Activated CD4-positive, alpha-beta T cell treated with anti-CD3 and anti-CD28 coated beads, Interleukin-2, amount 50 U/mL, for 24 hours (primary cell): Measurements from ENCODE around the gene UCHL3.
"Not testable (repeated sequence)": the region's sequence is repeated elsewhere in the genome, so short reads cannot be mapped to it uniquely, and the experiment has no call there.

Experiments
- DNase-seq, 2 donors: peaks; one replicate each; pipeline ENCODE4 v3.0.0-alpha.2; 2020; ENCODE audit warnings: low read depth in 1 of 2, low spot score in 1 of 2

Gene UCHL3

DNA sequence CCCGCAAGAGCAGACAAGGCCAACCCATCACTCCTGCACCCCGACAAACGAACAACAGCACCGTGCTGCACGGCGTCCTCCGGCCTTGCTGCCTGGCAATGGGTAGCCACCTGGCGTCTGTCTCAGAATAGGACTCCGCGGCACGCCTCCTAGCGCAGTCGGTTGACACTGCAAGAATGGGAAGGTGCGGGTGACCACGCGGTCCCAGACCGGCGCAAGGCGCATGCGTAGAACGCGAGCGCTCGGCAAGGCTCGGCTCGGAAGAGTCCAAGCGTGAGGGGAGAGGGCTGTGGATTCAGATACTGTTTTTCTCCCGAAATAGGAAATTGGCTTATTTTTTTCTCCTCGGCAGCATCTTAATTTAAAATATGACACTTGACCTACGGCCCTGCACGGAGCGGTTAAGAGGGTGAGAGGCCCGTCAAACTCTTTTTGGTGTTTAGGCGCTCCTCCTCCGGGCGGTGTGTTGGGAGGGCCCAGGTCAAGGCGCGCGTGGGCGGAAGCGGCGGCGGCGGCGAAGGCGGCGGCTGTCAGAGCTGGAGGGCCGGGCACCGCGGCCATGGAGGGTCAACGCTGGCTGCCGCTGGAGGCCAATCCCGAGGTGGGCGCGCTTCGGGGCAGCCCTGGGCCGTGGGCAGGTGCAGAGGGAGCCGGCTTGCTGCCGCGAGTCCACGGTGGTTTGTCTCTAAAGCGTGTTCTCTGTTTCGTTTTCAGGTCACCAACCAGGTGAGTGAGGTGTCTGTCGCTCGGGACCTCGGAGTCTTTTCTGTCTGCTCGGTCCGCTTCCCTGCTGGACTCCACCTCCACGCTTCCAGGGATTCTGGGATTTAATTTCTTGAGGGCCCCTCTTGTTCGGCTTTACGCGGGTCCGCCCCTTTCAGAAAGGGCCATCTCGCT, at the start of gene UCHL3:
Gene UCHL3, plus strand, starts transcription at position 530 of the 897 bp plus-strand sequence. Its CDS starts 30 bp downstream, at position 560.
- DNase-seq: peak; percentile 92 to 96

DNA sequence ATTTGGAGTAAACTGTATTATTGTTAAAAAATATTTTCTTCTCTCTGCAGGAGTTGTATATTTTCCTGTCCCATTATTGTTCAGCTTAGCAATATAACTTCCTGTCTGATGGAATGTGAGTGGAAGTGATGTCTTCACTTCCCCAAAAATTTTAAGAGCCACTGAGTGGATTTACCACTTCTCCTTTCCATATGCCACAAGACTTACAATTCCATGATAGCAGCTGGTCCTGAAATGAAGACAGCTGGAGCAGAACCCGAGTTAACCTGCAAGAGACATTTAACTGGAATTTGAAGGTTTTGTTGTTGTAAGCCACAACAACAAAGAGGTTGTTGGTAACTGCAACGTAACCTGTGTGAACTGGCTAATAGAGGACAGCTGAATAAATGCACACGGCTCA, 44.3 kb upstream of the UCHL3 start:
- no peak for DNase-seq

DNA sequence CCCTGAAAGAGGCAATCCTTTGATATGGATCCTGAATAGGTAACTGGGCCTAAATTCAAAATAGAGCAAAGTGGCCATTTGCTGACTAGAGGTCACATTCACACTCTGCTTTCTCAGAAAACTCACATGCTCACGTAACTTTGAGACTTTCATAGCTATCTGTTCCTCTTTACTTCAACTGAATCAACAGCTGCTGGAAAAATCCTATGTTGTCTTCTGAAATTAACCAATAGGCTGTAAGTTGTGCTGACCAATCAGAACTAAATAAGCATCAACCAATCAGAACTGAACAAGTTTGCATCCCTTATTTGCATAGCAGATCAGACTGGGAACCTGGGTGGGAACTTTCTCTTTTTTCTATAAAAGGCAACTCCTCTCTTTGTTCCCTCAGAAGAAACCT, 43.6 kb upstream of the UCHL3 start:
- DNase-seq: no peak

DNA sequence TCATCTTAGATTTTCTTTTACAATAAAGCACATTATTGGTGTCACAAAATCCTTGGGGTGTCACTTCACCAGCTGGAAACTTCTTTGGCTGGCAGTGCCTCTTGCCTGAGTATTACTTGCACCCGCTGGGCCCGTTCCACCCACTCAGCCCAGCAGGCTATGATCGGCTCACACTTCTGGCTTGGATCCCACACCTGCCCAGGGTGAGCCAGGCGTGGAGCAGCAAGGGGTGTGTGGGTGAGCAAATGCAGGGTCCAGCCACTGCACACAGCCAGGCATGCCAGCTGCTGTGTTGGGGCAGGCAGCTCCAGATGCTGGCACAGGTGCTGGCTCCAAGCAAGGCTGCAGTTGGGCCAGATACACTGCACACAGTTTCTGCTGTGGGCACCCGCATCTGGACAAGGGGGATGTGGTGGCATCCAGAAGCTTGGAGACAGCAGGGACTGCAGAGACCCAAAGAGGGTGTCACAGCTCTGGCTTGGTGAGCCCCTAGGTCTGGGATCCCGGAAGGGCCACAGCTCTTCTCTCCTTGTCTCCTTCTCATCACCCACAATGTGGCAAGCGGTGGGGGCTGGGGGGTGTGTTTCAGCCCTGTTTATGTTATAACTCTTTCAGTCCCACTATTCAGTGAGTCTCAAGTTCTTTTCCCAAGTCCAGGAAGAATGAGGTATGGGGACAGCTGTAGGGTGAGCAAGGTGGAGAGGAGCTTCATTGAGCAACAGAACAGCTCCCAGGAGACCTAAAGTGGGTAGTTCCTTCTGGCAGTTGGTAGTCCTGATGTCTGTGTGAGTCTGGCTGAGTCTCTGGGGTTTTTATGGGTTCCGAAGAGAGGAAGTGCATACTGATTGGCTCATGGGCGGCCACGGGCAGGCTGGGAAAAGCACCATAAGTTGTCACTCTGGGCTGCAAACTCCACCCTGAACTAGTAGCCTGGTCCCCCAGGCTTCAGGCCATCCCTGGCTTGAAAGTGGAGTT, 42.3 kb upstream of the UCHL3 start:
- DNase-seq: no peak

DNA sequence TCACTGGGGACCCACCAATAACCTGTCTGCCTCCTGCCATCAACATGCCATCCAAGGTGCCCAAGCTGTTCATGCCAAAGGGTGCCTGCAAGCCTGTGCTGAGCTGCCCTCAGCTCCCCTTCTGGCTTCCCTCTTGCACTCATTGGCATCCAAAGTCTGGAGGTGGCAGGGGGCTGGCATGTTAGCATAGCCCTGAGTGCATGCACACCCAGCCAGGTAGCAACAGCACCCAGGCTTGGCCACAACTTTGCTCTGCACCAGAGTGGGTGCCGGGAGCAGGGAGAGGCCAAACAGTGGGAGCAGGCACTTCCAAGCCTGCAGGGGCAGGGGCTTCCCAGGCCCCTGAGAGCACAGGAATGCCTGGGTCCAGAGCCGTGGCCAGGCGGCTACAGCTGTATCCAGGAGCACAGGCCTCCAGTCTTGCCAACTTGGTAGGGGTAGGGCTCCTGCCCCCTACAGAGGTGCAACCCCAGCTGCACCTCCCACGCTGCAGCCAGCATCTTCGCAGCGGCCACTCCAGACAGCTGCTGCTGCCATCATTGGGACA, 41.5 kb upstream of the UCHL3 start:
- DNase-seq: no peak

DNA sequence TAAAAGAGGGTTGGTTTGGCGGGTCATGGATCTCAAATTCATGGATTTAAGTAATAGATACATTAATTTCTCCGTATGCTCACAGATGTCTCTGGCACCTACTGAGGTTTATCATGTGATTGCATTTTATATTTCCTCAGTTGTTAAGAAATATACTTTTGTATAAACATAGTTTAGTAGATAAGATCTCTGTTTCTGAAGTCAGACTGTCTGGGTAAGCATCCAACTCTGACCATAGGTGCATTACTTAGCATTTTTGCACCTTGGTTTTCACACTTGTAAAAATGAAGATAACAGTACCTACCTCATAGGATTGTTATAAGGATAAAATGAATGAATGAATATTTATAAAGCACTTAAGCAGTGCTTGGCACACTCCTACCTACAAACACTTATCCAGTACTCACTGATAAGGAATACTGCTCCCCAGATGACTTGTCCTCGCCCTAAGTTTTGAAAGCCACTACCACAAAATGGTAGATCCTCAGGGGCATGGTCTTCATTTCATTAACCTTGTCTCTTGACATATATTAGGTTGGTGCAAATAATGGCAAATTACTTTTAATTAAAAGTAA, 38.5 kb upstream of the UCHL3 start:
- DNase-seq: no peak

DNA sequence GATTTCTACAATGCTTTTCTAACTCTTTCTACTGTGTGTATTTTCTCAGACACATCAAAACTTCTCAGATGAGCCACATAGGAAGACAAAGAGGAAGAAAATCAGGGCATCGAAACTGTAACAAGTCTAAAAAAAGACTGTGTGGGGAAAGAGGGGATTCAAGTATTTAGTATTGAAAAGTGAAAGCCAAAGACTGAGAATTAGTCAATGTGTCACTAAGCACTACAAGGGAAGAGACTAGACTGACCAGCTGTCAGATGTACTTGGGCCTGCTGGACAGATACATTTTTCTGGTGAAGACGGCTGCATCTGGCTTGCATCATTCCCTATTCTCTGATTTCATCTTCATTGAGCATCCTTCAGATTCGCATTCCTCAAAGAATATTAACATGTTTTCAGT, 37.3 kb upstream of the UCHL3 start:
- no peak for DNase-seq

DNA sequence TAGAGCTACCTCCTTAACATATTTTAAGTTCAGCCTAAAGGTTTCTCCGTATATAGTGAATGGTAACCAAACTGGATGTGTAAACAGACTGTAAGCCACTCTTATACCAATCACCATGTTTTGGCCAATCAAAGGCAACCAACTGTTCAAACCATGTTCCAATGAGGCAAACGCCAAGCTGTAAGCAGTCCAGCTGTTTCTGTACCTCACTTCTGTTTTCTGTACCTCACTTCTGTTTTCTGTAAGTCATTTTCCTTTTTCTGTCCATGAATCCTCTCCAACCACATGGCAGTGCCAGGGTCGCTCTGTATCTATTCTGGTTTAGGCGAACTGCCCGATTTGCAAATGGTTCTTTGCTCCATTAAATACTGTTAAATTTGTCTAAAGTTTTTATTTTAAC, 36.3 kb upstream of the UCHL3 start:
- DNase-seq: no peak

DNA sequence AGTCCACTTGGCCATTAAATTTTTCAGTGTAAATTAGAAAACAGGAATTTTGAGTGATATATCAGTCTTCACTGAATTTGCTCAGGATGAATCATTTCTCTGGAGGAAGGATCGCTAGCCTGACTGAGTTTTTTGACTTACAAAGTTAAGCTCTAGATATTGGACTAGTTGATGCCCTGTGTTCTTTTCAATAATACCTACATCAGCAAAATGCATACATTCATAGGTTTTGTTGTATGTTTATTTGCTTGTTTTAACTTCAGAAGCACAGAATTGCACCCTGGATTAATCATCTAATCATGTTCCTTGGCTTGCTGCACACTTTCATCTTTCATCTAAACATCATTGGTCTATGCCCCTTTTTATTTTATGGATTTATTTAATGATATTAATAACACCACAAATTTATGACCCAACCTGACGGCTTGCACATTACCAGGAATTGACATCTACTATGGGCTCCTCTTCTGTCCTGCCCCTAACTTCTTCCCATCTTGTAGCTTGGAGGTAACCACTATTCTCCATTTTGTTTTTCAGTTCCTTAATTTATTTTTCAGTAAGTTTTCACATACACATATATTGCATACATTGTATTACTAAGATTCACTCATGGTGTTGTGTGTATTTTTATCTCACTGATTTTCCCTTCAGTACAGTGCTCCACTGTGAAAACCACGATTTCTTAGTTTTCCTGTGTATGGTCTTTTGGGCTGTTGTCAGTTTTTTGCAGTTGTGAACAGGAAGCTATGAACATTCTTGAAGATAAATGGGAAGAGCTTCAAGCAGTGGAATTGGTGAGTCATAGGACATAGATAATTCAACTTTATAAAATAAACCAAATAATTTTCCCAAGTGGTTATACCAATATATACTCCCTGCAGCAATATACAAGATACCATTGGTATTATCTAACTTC, 35.3 kb upstream of the UCHL3 start:
- no peak for DNase-seq

DNA sequence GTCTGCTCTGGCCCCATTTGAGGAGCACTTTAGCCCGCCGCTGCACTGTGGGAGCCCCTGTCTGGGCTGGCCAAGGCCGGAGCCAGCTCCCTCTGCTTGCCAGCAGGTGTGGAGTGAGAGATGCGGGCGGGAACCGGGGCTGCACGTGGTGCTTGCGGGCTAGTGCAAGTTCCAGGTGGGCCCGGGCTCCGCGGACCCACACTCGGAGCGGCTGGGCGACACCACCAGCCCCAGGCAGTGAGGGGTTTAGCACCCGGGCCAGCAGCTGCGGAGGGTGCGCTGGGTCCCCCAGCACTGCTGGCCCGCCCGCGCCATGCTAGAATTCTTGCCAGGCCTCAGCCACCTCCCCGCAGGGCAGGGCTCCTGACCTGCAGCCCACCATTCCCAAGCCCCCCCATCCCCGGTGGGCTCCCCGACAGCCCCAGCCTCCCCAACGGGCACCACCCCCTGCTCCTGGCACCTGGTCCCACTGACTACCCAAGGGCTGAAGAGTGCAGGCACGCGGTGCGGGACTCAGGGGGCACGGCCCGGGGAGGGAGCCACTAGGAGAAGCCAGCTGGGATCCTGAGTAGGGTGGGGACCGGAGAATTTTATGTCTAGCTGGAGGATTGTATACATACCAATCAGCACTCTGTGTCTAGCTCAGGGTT, 31.0 kb upstream of the UCHL3 start:
- DNase-seq: no peak

DNA sequence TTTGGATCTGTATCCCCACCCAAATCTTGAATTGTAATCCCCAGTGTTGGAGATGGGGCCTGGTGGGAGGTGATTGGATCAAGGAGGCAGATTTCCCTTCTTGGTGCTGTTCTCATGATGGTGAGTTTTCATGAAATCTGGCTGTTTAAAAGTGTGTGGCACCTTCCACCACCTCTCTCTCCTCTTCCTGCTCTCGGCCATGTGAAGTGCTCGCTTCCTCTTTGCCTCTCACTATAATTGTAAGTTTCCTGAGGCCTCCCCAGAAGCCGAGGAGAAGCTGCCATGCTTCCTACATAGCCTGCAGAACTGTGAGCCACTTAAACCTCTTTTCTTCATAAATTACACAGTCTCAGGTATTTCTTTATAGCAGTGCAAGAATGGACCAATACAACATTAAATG, 27.6 kb upstream of the UCHL3 start:
- DNase-seq: no peak

DNA sequence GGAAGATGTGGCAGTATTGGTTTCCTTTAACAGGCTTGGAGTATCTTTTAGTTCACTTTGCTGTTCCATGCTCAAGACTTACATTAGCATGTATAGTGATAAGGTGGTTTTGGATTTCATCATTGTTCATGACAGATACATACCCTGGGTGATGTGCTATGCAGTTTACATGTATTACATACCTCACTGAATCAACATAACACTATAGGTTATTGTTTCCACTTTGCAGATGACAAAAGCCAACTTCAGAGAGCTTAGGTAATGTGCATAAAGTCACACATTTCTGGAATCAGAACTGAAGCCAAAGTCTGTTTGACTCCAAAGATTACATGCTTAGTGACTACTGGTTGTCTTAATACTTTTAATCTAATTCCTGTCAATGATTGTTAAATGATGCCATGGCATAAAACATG, 19.0 kb upstream of the UCHL3 start:
- DNase-seq: no peak

DNA sequence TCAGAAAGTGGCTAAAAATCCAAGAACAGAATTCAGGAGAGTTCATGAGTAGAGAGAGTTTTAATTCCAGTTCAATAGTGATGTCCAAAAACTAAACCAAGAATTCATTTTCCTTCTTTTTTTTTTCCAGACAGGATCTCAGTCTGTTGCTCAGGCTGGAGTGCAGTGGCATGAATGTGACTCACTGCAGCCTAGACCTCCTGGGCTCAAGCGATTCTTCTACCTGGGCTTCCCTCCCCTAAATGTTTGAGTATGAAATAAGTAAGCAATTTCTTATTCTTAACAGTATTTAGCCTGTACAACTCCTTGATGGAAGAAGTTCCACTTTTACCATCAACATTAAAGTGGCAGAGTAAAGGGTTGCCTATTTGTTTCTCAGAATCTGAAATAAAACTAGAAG, 15.7 kb upstream of the UCHL3 start:
- no peak for DNase-seq

DNA sequence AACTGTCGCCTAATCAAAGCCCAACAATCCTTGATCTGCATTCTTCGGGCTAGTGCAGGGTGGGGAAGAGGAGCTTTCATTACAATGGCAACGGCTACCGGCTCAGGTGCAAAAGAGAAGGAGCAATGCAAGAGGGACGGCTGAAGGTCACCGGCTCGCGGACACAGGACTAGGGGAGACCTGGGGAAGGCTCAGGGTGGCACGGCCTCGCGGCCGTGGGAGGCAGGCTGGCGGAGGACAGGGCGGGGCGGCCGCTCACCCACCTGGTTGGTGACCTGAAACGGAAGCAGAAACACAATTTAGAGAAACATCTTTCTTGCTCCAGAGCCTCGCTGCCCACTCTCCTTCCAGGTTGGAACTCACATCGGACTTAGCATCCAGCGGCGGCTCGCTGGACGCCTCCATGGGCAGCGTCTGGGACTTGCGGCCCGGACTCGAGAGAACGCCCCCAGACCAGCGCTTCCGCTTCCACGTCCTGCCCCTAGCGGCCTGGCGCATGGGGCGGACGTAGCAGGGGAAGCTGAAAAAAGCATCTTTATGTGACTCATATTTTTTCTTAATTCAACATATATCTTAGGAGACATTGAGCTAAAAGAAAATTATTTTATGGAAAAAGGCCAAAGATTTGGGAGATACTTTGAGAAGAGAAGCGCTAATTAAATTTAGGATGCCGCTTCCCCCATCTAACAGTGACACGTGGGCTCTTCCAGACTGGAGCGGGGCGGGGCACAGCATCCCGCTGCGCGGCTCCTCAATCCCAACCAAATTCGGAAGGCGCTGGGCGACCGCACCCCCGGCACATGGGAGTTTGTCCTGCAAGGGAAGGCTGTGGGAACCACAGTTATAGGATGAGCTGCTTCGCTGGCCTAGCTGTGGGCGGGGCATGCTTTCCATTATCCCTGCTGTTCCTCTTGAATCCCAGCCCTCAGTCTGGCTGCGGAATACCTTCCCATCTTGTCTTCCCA, 11.9 kb upstream of the UCHL3 start, which contains the start of gene COMMD6:
Gene COMMD6, minus strand, starts transcription at position 441 of the 965 bp plus-strand sequence. Its CDS starts 36 bp downstream, at position 405.
- peak; percentile 46 to 55 for DNase-seq

DNA sequence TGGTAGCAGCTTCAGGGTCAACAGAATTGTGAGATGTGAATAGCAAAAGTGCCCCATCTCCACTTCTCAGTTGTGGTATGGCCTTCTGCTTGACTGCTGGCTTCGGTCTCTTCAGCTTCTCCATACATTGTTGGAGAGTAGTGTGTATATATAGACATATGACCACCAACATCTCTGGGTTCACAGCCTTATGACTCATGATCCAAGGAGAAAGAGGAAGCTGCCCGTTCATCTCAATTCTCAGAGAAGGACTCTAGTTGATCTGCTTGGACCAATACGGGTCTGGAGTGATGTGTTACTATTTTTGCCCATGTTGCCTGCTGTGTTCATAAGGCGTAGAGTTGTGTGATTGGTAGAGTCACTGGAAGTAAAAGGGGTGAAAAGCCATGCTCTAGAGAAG, 8.3 kb upstream of the UCHL3 start:
- no peak for DNase-seq

DNA sequence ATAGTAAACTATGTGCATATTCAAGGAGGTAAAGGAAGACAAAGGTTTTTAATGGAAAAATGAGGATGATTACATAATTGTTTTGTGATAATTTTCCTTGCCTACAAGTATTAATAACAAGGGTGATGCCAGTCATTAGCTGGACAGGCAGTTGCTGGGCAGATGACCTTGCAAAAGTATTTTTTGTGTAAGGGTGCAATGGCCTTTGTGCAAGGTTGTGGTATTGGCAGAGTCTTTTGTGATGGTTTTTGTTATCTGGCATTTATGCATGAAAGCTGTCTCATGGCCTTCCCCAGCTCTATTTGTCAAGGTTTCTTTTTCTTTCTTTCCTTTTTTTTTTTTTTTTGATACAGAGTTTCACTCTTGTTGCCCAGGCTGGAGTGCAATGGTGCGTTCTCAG, 7.6 kb upstream of the UCHL3 start:
- DNase-seq: no peak

DNA sequence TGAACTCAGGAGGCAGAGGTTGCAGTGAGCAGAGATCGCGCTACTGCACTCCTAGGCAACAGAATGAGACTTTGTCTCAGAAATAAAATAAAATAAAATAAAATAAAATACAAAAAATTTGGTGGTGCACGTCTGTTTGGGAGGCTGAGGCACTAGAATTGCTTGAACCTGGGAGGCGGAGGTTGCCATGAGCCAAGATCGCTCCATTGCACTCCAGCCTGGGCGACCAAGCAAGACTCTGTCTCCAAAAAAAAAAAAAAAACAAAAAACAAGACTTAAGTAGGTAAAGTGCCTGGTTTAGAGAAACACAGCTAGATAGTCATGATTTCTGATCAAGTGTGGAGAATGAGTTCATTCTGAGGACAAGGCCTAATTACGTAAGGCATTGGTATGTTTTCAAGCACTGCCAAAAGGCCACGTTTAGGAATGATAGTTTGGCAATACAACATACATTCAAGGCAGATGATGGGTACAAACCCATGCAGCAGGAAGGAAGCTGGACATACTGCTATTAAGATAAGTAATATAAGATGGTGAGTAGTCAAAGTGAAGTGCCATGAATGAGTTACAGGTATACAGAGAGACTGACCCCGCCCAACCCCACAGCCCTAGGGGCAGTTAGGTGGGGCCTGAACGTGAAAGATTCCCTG, 4.8 kb upstream of the UCHL3 start:
- DNase-seq: no peak

DNA sequence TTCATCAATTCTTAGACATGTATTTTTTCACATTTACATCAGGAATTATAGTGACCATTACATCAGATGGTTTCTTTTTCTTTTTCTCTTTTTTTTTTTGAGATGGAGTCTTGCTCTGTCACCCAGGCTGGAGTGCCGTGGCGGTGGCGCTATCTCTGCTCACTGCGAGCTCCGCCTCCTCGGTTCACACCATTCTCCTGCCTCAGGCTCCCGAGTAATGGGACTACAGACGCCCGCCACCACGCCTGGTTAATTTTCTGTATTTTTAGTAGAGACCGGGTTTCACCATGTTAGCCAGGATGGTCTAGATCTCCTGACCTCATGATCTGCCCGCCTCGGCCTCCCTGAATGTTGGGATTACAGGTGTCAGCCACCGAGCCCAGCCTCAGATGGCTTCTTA, 4.2 kb upstream of the UCHL3 start:
- DNase-seq: not testable (repeated sequence)
